ENCODE results near the gene SIX2. TPM values are rescaled to one million over a fixed set of nuclear protein-coding genes. Genes with fewer than 3 reads are reported as not detected.

SIX2 gene
- total and polyA plus RNA-seq, 2 donors from 2014 or later, result 0.28 to 0.62 TPM

DNA sequence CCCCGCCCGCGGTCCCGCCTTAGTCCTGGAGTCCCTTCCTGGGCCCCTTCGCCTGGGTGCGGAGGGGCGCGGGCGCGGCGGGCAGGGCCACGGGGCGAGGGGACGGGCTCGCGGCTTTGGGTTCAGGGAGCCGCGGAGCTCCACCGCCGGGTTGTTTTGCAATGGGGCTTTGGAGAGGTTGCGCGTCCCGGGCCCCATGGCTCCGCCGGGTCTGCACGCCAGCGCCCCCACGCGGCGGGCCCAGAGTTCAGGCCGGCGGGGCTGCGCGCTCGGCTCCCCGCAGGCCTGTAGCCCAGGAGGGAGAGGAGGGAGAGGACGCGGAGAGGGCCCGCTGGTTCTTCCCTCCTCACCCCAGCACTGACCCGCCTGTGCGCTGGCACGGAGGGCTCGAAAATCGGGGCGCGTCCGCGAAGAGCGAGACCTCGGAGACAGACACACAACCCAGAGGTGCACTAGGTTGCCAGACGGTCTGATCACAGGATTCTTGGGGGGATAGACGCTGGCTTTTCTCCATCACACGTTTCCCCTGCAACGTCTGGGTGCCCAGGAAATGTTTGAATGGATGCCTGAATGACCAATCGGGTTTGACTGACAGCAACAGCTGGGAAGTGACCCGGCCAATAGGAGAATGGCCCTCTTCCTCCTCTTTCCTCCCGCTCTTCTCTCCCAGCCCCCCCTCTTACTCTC lies 4.9 kb upstream of the SIX2 start:
- H3K27ac ChIP-seq (ENCODE audit: low read depth in 2 of 2, low read length in 2 of 2), result no peak overlapping the region
- FAIRE-seq (no peak), DNase-seq (peak; percentile 73 to 91 (median 86))
- H3K27me3 ChIP-seq (ENCODE audit: control insufficient read depth, insufficient read depth, low read length), result peaks cover 29% of the 10 kb centered on the region
- H3K36me3 ChIP-seq (ENCODE audit: control insufficient read depth in 2 of 3, insufficient read depth in 3 of 3, low read length in 3 of 3), result no peaks in the 10 kb centered on the region
- no peaks in the 10 kb centered on the region for H3K9me3 ChIP-seq (ENCODE audit: control insufficient read depth in 2 of 3, insufficient read depth in 1 of 3, low read length in 3 of 3)
- intact Hi-C loops (cut with DNase I), result no loop called here
- TF ChIP-seq, protein P1, sequence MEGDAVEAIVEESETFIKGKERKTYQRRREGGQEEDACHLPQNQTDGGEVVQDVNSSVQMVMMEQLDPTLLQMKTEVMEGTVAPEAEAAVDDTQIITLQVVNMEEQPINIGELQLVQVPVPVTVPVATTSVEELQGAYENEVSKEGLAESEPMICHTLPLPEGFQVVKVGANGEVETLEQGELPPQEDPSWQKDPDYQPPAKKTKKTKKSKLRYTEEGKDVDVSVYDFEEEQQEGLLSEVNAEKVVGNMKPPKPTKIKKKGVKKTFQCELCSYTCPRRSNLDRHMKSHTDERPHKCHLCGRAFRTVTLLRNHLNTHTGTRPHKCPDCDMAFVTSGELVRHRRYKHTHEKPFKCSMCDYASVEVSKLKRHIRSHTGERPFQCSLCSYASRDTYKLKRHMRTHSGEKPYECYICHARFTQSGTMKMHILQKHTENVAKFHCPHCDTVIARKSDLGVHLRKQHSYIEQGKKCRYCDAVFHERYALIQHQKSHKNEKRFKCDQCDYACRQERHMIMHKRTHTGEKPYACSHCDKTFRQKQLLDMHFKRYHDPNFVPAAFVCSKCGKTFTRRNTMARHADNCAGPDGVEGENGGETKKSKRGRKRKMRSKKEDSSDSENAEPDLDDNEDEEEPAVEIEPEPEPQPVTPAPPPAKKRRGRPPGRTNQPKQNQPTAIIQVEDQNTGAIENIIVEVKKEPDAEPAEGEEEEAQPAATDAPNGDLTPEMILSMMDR (IDR thresholded peaks at IDR 0.05; ENCODE audit: borderline replicate concordance, extremely low read depth, insufficient read depth), result peak; percentile 47
- H3K4me3 ChIP-seq (ENCODE audit: low read length in 3 of 3), result peak overlapping the region in 2 of 3 donors; percentile 35 to 44
- H3K9ac ChIP-seq (ENCODE audit: low read length in 3 of 3), result no peak overlapping the region
- H3K4me1 ChIP-seq (ENCODE audit: control insufficient read depth in 2 of 3, insufficient read depth in 2 of 3, low read depth in 1 of 3, low read length in 3 of 3), result peaks cover 0 to 10% (median 0%) of the 10 kb centered on the region in 3 donors

DNA sequence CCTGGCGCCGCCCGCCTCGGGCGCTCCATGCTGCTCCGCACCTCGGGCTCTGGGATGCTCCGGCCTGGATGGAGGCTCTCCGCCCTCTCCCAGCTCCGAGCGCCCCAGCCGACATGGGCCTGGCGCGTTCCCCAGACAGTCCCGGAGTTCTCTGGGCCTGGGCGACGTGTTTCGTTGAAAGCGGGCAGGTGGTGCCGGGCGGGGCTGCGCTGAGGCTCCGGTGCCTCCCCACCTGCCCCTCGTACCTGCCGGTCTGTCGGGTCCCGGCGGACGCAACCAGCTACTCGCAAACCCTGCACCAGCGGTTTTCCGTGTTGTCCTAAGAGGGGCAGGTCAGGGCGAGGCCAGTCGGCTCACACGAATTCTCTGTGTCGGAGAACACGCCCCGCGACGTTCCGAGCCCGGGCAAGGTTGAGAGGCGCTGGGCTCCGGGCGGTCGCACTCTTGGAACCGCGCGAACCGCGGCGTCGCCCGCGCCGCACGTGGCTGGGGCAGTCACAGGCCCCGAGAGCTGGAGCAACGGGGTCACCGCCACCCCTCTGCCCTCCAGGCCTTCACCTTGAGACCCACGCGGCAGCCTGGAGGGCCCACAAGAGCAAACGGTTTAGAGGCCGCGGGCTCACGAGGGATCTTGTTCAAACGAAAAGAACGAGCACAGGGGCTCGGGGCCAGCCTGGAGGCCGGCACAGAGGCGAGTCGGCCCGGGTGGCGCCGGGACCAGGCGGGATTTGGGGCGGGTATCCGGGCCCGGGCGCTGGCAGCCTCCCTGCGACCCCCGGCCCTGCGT lies 4.2 kb upstream of the SIX2 start:
- H3K27ac ChIP-seq (ENCODE audit: low read depth in 2 of 2, low read length in 2 of 2), result no peak overlapping the region
- H3K4me1 ChIP-seq (ENCODE audit: control insufficient read depth in 2 of 3, insufficient read depth in 2 of 3, low read depth in 1 of 3, low read length in 3 of 3), result peaks cover 0 to 15% (median 0%) of the 10 kb centered on the region in 3 donors
- peak in 4 of 5 donors; percentile 31 to 65 (median 46) for DNase-seq

DNA sequence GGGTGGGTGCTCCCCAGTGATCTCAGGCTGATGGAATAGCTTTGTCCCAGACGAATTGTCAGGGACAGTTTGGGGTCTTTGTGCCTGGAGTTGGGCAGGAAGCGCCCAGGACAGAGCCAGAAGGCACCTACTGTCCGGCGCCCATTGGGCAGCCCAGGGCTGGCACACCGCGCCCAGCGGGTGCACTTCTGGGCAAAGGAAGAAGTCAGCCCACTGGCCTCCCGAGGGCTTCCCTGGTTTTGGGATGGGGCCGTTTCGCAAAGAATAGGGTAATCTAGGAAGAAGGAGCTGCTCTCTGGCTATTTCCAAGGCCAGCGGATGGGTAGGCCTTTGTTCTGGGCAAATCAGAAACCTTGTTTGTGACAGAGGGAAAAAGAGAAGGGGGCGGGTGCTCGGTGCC lies 3.5 kb upstream of the SIX2 start:
- intact Hi-C loops (cut with DNase I), result no loop called here
- FAIRE-seq, result no peak
- Histone ChIP-seq H3K4me3 (ENCODE audit: low read length in 3 of 3) (no peak overlapping the region), H3K36me3 (ENCODE audit: control insufficient read depth in 2 of 3, insufficient read depth in 3 of 3, low read length in 3 of 3) (no peaks in the 10 kb centered on the region), H3K4me1 (ENCODE audit: control insufficient read depth in 2 of 3, insufficient read depth in 2 of 3, low read depth in 1 of 3, low read length in 3 of 3) (peaks cover 0 to 15% (median 0%) of the 10 kb centered on the region in 3 donors), H3K9me3 (ENCODE audit: control insufficient read depth in 2 of 3, insufficient read depth in 1 of 3, low read length in 3 of 3) (no peaks in the 10 kb centered on the region), H3K27ac (ENCODE audit: low read depth in 2 of 2, low read length in 2 of 2) (no peak overlapping the region), H3K9ac (ENCODE audit: low read length in 3 of 3) (no peak overlapping the region), H3K27me3 (ENCODE audit: control insufficient read depth, insufficient read depth, low read length) (peaks cover 38% of the 10 kb centered on the region)
- DNase-seq, result peak in 1 of 5 donors; percentile 44
- TF ChIP-seq, protein P1 (IDR thresholded peaks at IDR 0.05; ENCODE audit: borderline replicate concordance, extremely low read depth, insufficient read depth), result no peak

More for the DNA sequence above, 4.2 kb upstream of the SIX2 start:
- Histone ChIP-seq H3K9me3 (ENCODE audit: control insufficient read depth in 2 of 3, insufficient read depth in 1 of 3, low read length in 3 of 3) (no peaks in the 10 kb centered on the region), H3K4me3 (ENCODE audit: low read length in 3 of 3) (no peak overlapping the region), H3K9ac (ENCODE audit: low read length in 3 of 3) (no peak overlapping the region), H3K27me3 (ENCODE audit: control insufficient read depth, insufficient read depth, low read length) (peaks cover 32% of the 10 kb centered on the region), H3K36me3 (ENCODE audit: control insufficient read depth in 2 of 3, insufficient read depth in 3 of 3, low read length in 3 of 3) (no peaks in the 10 kb centered on the region)
- TF ChIP-seq, protein P1 (IDR thresholded peaks at IDR 0.05; ENCODE audit: borderline replicate concordance, extremely low read depth, insufficient read depth), result no peak
- no peak for FAIRE-seq
- intact Hi-C loops (cut with DNase I), result no loop called here
